Spleen (tissue), 11 donors: ENCODE data around the gene KCNH5. TPM values are rescaled to one million over a fixed set of nuclear protein-coding genes. Genes with fewer than 3 reads are reported as not detected.

ENCODE experiments used
- DNase-seq: peaks from one replicate; pipeline ENCODE4 v3.0.0-alpha.2; 2020
- H3K27ac ChIP-seq, 8 donors: fragments of 200-600 bp; sonication (generic) in 7 of 8; 1 replicate in 4 of 8; 2 replicates in 4 of 8; pipeline versions ENCODE4 v1.5.0 to v1.8.0; 2016 to 2021; ENCODE audit warnings: inconsistent platforms in 4 of 8, mild to moderate bottlenecking in 4 of 8, moderate library complexity in 1 of 8
- H3K27me3 ChIP-seq, 7 donors: fragments of 200-600 bp; sonication (generic) in 6 of 7; replicated peaks in 1 of 7; 1 replicate in 4 of 7; 2 replicates in 3 of 7; pipeline versions ENCODE4 v1.5.0 to v1.8.0; 2016 to 2021; ENCODE audit warnings: inconsistent platforms in 3 of 7, mild to moderate bottlenecking in 1 of 7
- H3K36me3 ChIP-seq, 6 donors: fragments of 200-600 bp; sonication (generic) in 5 of 6; 1 replicate in 4 of 6; 2 replicates in 2 of 6; pipeline versions ENCODE4 v1.5.0 to v1.8.0; 2016 to 2021; ENCODE audit warnings: inconsistent platforms in 2 of 6
- H3K4me1 ChIP-seq, 6 donors: fragments of 200-600 bp; sonication (generic) in 5 of 6; 1 replicate in 3 of 6; 2 replicates in 3 of 6; pipeline versions ENCODE4 v1.5.0 to v1.8.0; 2016 to 2021; ENCODE audit warnings: inconsistent platforms in 3 of 6
- H3K4me3 ChIP-seq, 8 donors: fragments of 200-600 bp; sonication (generic) in 7 of 8; 1 replicate in 4 of 8; 2 replicates in 4 of 8; pipeline versions ENCODE4 v1.5.0 to v1.8.0; 2016 to 2021; ENCODE audit warnings: inconsistent platforms in 4 of 8, mild to moderate bottlenecking in 4 of 8, moderate library complexity in 2 of 8
- H3K9me3 ChIP-seq, 8 donors: fragments of 200-600 bp; sonication (generic) in 7 of 8; 1 replicate in 4 of 8; 2 replicates in 4 of 8; pipeline versions ENCODE4 v1.5.0 to v1.8.0; 2016 to 2021; ENCODE audit warnings: inconsistent platforms in 4 of 8
- POLR2A ChIP-seq, 3 donors: fragments of 450-650 bp; IDR thresholded peaks; one replicate each; pipeline ENCODE4 v1.5.1; 2017; ENCODE audit warnings: antibody characterized with exemption in 3 of 3, mild to moderate bottlenecking in 1 of 3
- POLR2AphosphoS5 ChIP-seq, 3 donors: sonication (generic); formaldehyde crosslinking; IDR thresholded peaks; one replicate each; pipeline ENCODE4 v1.5.1; 2017; ENCODE audit warnings: antibody characterized with exemption in 3 of 3
- WGBS, 5 donors: extraction: QIAGEN DNeasy Blood & Tissue Kit in 3 of 5; methylation state at CpG; one replicate each; pipeline versions ENCODE4 v1.1.5 to v1.1.7; 2013 to 2018; 5-methylcytosine and 5-hydroxymethylcytosine counted together
- intact Hi-C: fragments of 100-400 bp; cut with DNase I; formaldehyde crosslinking; loops from one replicate; pipeline ENCODE4 v1.15.0; 2023; ENCODE audit warnings: low total_unique reads
- polyA plus RNA-seq, 3 donors: library from polyadenylated mRNA; stranded (reverse); fragments of 200-250 nt; gene quantifications; one replicate each; pipeline ENCODE4 v1.2.1, GENCODE V29; 2013
- total RNA-seq, 7 donors: library from RNA; depleted of rRNA in 3 of 7; stranded (reverse); fragments of >200 nt in 3 of 7; fragmentation: NEBNext Ultra II Directional in 4 of 7; extraction: Animal tissue kit (Norgen Biotek cat#: 25700) in 4 of 7; gene quantifications; one replicate each; pipeline versions ENCODE4 v1.1.0 to v1.2.1, GENCODE V29; 2016 to 2021
- TF ChIP-seq, protein P1 (sequence below), 11 experiments: fragments of 200-600 bp in 7 of 11; fragments of 450-650 bp in 4 of 11; sonication (generic) in 4 of 11; IDR thresholded peaks in 8 of 11; conservative IDR thresholded peaks in 3 of 11; 1 replicate in 7 of 11; 2 replicates in 4 of 11; pipeline versions ENCODE4 v1.4.0 to v1.8.0; 2016 to 2021; ENCODE audit warnings: antibody characterized with exemption in 11 of 11, inconsistent platforms in 4 of 11, mild to moderate bottlenecking in 1 of 11
- donor health status: healthy with polysubstance abuse.
- donor health status: DM: no; HTN: no; CAD: no; lungs with moderate emphysema.
- donor health status: DM: no; HTN: no; CAD: no.
- donor health status: Bipolar disorder and iron deficiency.
- donor health status: healthy.
- donor health status: DM: no; HTN: no; CAD: no.
- donor health status: DM: yes; HTN: yes; CAD: no.

The KCNH5 gene
- total and polyA plus RNA-seq, 10 donors = 0.02 to 0.03 (median 0.03) TPM; not detected in 6

DNA sequence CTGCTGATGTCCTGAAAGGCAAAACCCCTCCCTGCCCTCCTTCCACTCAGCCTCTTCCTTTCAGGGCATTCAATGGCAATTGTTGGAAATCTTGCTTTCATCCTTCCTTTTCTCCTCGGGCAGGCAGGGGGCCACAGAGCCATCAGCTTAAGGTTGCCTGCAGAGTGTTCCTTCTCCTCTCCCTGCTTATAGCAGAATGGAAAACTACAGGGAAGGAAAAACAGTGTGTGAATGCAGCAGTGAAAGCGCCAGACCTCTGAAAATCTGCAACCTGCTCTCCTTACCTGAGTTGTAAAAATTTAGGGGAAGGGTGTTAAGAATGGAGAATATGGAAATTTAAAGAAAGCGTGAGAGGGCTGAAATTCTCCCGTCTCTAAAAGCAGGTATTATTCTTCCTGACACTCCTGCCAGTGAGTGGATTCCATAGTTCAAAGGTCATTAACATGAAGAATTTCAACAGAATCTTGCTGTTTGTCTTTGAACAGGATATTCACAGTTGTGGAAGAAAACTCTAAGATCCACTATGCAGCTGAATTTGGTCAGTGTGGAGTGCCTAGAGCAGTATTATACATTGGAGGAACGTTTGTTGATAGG lies 348.8 kb downstream of the KCNH5 start:
- no peak for DNase-seq
- TF ChIP-seq POLR2AphosphoS5 (IDR thresholded peaks at IDR 0.05) = no peak
- TF ChIP-seq, protein P1, sequence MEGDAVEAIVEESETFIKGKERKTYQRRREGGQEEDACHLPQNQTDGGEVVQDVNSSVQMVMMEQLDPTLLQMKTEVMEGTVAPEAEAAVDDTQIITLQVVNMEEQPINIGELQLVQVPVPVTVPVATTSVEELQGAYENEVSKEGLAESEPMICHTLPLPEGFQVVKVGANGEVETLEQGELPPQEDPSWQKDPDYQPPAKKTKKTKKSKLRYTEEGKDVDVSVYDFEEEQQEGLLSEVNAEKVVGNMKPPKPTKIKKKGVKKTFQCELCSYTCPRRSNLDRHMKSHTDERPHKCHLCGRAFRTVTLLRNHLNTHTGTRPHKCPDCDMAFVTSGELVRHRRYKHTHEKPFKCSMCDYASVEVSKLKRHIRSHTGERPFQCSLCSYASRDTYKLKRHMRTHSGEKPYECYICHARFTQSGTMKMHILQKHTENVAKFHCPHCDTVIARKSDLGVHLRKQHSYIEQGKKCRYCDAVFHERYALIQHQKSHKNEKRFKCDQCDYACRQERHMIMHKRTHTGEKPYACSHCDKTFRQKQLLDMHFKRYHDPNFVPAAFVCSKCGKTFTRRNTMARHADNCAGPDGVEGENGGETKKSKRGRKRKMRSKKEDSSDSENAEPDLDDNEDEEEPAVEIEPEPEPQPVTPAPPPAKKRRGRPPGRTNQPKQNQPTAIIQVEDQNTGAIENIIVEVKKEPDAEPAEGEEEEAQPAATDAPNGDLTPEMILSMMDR (IDR thresholded peaks at IDR 0.05 in 8 of 11, conservative IDR thresholded peaks at IDR 0.05 in 3 of 11) = no peak
- TF ChIP-seq POLR2A (IDR thresholded peaks at IDR 0.05) = no peak
- WGBS, 5 donors = 31 to 45% (median 34%) methylated on average over 5 of the region's 5 CpGs

DNA sequence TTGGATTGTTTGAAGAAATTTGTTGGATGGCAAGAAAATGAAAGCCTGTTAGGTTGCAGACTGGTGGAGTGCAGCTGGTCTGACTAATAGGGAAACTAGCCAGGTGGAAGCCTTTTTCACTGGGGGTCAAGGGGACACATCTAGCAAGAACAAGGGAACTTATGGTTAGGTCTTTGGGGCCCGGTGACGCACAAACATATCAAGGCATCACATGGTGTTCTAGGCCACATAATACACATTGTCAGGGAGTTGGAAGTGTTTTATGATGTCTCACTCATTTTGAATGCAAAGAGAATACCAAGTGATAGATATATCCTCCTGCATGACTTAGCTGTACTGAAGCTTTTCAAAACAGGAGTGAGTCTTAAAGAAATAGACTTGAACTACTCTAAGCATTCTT lies 351.2 kb downstream of the KCNH5 start:
- WGBS, 5 donors = 92 to 99% (median 97%) methylated on average over 2 of the region's 2 CpGs
- DNase-seq = no peak

More for the DNA sequence above, 348.8 kb downstream of the KCNH5 start:
- H3K4me1 ChIP-seq = no peaks in the 10 kb centered on the region
- no peaks in the 10 kb centered on the region for H3K27me3 ChIP-seq
- no peak overlapping the region for H3K4me3 ChIP-seq
- no peak overlapping the region for H3K27ac ChIP-seq
- intact Hi-C loops = no loop called here
- H3K36me3 ChIP-seq = no peaks in the 10 kb centered on the region
- H3K9me3 ChIP-seq = no peaks in the 10 kb centered on the region

DNA sequence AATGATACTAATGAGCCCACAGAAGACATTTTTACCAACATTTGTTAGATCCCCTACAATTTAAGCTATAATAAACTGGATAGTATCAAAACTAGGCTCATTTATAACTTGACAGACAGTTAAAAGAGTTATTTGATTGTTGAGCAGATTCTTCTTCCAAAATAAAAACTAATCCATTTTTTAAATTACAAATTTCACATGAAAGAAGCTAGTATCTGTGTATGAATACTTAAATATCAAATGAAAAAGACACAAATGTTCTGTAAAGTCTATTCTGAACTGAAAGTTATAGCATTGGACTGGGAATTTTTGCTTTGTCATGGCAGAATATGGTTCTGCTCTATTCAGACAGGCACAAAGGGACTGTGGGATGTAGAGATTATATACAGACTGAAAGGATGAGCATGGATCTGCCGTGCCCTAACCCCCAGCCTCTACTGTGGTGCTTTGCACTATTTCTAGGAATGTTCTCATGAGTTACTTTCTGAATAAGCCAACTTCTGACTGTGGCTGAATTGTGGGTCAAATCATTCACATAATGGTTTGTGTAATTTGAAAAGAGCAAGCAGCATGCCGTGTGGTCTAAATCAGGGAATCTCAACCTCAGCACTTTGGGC lies 352.7 kb downstream of the KCNH5 start:
- no peaks in the 10 kb centered on the region for H3K27me3 ChIP-seq
- no peak overlapping the region for H3K4me3 ChIP-seq
- TF ChIP-seq, protein P1 (IDR thresholded peaks at IDR 0.05 in 8 of 11, conservative IDR thresholded peaks at IDR 0.05 in 3 of 11) = no peak
- no peak for TF ChIP-seq POLR2A (IDR thresholded peaks at IDR 0.05)
- TF ChIP-seq POLR2AphosphoS5 (IDR thresholded peaks at IDR 0.05) = no peak
- peaks cover 0 to 17% (median 9%) of the 10 kb centered on the region in 8 donors for H3K9me3 ChIP-seq
- DNase-seq = no peak
- H3K4me1 ChIP-seq = no peaks in the 10 kb centered on the region
- intact Hi-C loops = no loop called here
- 71 to 90% (median 80%) methylated on average over 2 of the region's 2 CpGs for WGBS, 5 donors
- no peak overlapping the region for H3K27ac ChIP-seq
- no peaks in the 10 kb centered on the region for H3K36me3 ChIP-seq

More for the DNA sequence above, 351.2 kb downstream of the KCNH5 start:
- H3K27ac ChIP-seq = no peak overlapping the region
- TF ChIP-seq, protein P1 (IDR thresholded peaks at IDR 0.05 in 8 of 11, conservative IDR thresholded peaks at IDR 0.05 in 3 of 11) = no peak
- TF ChIP-seq POLR2AphosphoS5 (IDR thresholded peaks at IDR 0.05) (no peak), POLR2A (IDR thresholded peaks at IDR 0.05) (no peak)
- no peaks in the 10 kb centered on the region for H3K27me3 ChIP-seq
- H3K4me1 ChIP-seq = no peaks in the 10 kb centered on the region
- no peaks in the 10 kb centered on the region for H3K36me3 ChIP-seq
- peaks cover 0 to 2% (median 0%) of the 10 kb centered on the region in 8 donors for H3K9me3 ChIP-seq
- intact Hi-C loops = no loop called here
- no peak overlapping the region for H3K4me3 ChIP-seq

DNA sequence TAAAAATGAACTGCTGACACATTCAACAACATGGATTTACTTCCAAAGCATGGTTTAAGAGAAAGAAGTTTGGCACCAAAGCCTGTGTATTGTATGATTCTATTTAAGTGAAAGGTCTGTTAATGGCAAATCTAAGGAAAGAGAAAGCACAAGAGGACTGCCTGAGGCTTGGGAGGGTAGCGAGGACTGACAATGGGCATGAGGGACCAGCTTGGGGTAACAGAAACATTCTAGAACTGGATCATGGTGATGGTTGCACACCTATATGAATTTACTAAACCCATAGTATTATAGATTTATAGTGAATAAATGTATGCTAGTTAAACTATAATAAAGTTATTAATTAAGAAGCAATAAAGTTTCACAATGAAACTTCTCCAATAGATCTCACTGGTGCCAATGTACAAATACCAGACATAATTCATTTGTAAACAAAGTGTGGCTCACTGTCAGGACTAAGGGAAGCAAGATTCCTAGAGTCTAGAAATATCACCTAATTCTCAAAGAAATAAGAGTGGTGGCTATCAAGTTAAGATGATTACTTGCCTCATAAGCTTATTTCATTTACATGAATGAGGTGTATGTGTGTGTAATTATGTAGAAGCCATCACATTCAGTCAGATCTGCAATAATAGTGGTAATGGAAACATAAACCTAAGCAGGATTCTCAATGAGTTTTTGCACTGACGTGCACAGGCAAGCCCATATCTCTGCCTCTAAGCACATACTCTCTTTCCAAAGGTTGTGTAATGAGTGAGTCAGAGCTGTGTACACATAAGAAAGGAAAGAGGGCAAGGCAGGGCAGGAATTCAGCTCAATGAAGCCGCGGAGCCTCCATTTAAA lies 353.4 kb downstream of the KCNH5 start:
- Histone ChIP-seq H3K27ac (no peak overlapping the region), H3K36me3 (no peaks in the 10 kb centered on the region), H3K4me3 (no peak overlapping the region), H3K4me1 (no peaks in the 10 kb centered on the region), H3K27me3 (no peaks in the 10 kb centered on the region), H3K9me3 (peaks cover 0 to 24% (median 13%) of the 10 kb centered on the region in 8 donors)
- 71 to 93% (median 86%) methylated on average over 4 of the region's 4 CpGs for WGBS, 5 donors
- DNase-seq = no peak
- TF ChIP-seq POLR2A (IDR thresholded peaks at IDR 0.05) (no peak), POLR2AphosphoS5 (IDR thresholded peaks at IDR 0.05) (no peak)
- TF ChIP-seq, protein P1 (IDR thresholded peaks at IDR 0.05 in 8 of 11, conservative IDR thresholded peaks at IDR 0.05 in 3 of 11) = no peak
- intact Hi-C loops = no loop called here
